Right hindlimb (tissue), 1 donor: ENCODE measurements around the gene SH3RF3.
"Not testable (repeated sequence)": the region's sequence is repeated elsewhere in the genome, so short reads cannot be mapped to it uniquely, and the experiment has no call there.

Experiments used
- DNase-seq: peaks from one replicate; pipeline ENCODE4 v3.0.0-alpha.2; 2018

Gene SH3RF3

GRCh38 chr2:109118321-109118720 is 10.7 kb upstream of the SH3RF3 start:
- no peak for DNase-seq

- DNase-seq, result no peak
These were observed 8.8 kb upstream of the SH3RF3 start for GRCh38 chr2:109120166-109120565.

DNA sequence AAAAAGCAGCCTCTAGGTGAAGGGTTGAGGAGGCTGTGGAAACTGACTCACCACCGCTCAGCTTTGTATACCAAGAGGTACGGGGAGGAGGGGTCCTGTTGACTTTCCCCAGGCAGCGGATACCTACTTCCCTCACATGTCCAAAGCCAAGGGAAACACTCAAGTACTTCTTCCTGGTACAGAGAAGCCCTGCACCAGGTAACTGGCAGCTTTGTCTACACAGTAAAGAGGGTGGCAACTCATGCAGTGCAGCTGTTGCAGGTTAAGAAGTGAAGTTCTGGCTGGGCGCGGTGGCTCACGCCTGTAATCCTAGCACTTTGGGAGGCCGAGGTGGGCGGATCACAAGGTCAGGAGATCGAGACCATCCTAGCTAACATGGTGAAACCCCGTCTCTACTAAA is 8.3 kb upstream of the SH3RF3 start:
- not testable (repeated sequence) for DNase-seq

GRCh38 chr2:109123586-109124201 is 5.3 kb upstream of the SH3RF3 start:
- no peak for DNase-seq

- no peak for DNase-seq
These were observed 3.9 kb upstream of the SH3RF3 start for GRCh38 chr2:109124982-109125592.

DNA sequence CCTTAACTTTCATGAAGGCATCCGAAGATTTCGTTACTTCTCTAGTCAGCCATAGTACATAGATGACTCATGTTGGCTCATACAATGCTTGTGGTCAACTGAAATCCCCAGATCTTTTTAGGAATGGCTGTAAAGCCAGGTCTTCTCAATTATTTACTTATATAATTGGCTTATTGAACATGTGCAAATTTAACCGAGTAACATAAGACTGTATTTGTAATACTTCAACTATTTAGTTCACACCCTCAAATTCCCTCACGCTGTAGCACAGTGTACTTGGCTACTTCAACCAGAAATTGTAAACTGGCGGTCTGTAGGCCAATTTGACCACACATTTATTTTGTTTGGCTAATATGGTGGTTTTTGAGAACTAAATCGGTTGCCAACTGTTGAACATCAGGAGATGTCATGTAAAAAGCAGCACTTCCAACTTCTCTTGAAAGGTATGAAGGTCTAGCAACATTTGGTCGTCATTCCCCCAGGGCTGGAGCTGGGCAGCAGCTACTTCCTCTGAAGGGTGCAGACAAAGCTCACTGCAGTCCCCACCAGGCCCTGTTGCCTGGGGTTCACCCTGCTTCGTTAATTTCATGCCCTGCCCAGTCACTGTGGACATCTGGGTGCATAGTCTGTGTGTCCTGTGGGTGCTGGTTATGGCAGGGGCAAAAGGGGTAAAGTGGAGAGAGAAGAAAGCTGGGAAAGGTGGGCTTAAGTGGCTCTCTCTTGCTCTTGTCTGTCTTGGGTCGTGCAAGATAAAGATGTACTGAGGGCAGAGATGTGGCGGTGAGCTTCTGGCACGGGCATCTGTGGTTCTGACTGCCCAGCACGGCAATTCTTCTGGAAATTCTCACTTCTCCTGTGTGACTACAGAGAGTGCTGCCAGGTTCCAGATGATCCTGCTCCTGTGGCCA is 3.2 kb upstream of the SH3RF3 start:
- no peak for DNase-seq

DNA sequence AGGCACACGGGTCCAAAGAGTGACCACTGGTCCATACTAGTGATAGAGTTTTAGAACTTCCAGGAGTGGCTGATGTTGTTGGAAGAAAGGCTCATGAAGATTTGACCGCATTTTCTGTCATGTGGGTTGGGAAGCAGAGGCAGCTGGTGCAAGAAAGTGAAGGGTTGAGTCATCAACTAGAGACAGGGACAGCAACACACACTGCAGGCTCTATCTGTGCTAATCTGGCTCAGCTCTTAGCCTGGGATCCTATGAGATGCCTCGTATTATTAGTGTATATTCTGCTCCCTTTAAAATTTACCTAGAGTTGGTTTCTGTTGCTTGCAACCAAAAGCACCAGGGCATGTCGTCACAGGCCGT is 2.5 kb upstream of the SH3RF3 start:
- no peak for DNase-seq

DNA sequence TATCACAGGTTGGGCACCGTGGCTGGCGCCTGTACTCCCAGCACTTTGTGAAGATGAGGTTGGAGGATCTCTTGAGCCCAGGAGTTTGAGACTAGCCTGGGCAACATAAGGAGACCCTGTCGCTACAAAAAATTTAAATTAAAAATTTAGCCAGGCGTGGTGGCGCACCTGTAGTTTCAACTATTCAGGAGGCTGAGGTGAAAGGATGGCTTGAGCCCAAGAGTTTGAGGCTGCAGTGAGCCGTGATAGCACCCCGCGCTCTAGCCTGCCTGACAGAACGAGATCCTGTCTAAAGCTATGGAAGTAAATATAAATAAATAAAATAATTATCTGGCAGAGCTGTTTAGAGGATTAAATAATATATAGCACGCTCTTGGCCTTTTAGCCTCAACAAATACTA is 1.4 kb upstream of the SH3RF3 start:
- DNase-seq, result no peak

GRCh38 chr2:109128048-109128615 is 873 bp upstream of the SH3RF3 start:
- peak; percentile 92 for DNase-seq

DNA sequence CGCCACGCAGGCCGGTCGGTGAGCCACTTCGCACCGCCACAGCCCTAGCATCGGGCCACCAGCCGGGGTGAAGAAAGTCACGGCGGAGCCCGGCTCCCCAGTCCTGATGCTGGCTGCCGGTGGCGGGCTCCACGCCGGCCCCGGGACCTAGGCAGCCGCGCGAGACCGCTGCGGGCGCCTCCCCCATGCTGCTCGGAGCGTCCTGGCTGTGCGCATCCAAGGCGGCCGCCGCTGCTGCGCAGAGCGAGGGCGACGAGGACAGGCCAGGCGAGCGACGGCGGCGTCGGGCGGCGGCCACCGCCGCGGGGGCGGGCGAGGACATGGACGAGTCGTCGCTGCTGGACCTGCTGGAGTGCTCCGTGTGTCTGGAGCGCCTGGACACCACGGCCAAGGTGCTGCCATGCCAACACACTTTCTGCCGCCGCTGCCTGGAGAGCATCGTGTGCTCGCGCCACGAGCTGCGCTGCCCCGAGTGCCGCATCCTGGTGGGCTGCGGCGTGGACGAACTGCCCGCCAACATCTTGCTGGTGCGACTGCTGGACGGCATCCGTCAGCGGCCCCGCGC is 433 bp downstream of the SH3RF3 start:
- DNase-seq, result peak; percentile 61

DNA sequence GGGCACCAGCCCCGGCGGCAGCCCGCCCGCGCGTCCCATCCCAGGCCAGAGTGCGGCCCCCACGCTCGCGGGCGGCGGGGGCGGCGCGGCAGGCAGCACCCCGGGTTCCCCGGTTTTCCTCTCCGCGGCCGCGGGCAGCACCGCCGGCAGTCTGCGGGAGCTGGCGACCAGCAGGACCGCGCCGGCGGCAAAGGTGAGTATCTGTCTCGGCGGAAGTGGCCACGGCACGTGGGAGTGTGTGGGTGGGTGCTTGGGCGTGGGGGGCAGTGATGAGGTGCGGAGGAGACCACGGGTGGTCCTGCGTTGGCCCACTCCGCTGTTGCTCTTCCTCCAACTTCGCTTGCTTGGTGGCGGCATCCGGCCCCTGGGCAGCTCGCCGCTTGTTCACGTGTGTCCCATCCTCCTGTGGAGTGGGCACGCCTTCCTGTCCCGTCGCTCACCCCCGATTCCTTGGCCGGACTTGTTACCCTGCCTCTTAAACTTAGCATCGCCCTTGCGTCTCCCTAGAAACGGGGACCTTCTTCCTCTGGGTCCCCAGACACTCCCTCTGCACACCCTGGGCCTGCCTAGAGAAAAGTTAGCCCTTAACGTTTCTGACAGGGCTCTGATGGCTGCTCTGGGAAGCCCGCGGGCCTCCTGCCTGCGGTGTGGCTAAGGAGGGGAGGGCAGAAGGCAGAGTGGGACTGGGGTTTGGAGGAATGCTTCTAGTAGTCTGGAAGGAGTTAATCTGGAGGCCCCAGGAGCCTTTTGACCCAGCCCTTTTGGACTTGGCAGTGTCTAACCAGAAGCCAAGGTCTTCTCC is 1.1 kb downstream of the SH3RF3 start:
- DNase-seq, result peak; percentile 43

DNA sequence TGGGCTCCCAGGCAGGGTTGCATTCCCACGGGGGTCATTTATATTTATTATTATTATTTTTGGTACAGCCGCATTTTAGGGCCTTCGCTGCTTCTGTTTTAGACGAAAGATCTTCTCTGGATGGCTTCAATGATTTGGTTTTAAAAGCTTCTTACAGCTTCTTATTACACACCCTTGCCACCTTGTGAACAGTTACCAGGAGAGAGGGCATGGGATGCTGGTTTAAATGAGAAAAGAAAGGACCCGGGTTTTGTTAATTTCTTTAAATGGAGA is 1.7 kb downstream of the SH3RF3 start:
- no peak for DNase-seq

DNA sequence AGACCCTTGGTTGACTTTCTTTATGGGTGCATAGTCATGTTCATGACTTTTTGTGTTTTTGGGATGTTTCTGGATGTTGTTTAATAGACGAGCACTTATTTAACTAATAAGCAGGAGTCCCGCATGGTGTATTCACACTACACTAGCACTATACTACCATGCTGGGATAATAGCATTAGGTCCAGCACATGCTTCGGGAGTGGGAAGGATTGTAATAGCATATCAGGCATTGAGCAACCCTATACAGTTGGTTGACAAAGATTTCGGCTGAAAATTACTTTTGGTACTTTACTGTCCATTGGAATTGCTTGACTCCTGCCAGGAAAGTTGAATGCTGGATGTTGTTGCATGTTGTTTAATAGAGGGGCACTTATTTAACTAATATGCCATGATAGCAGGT is 2.8 kb downstream of the SH3RF3 start:
- DNase-seq, result no peak

DNA sequence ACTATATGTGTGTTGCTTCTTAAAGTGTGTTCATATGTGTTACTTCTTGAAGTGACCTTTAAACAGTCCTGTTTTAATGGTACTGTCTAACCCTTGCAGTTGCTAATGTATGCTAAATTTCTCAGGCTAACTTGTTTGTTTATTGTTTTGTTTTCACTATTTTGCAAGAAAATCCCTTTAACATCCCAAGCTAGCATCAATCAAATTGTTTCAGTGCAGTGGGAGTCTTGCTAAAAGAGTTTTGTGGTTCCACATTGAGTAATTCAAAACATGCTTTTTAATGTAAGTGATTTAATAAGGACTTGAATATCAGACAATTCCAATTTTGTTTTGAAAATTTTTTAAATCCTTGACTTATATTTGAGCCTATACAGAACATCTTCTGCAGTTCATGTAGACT is 3.6 kb downstream of the SH3RF3 start:
- no peak for DNase-seq

- no peak for DNase-seq
These were observed 4.7 kb downstream of the SH3RF3 start for GRCh38 chr2:109133746-109134145.

GRCh38 chr2:109134741-109135358 is 5.8 kb downstream of the SH3RF3 start:
- no peak for DNase-seq

GRCh38 chr2:109135359-109136197 is 6.6 kb downstream of the SH3RF3 start:
- DNase-seq, result peak; percentile 68

DNA sequence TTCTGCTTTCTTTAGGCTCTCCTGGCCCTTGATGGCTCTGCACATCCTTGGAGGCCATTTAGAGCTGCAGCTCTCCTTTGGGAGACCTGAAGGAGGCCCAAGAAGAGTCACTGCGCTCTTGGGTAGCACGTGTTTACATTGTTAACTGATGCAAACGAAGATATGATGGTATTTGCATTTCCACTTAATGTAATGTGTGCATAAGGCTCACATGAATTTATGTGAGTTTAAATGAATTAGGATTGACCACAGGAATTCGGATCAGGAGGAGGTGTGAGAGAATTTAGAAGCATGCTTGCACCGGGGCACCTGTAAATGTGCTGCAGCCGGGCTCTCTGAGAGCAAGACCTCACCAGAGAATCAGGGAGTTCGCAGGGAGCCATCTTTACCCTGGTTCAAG is 7.5 kb downstream of the SH3RF3 start:
- DNase-seq, result no peak

- no peak for DNase-seq
These were observed 8.6 kb downstream of the SH3RF3 start for GRCh38 chr2:109137616-109138015.

DNA sequence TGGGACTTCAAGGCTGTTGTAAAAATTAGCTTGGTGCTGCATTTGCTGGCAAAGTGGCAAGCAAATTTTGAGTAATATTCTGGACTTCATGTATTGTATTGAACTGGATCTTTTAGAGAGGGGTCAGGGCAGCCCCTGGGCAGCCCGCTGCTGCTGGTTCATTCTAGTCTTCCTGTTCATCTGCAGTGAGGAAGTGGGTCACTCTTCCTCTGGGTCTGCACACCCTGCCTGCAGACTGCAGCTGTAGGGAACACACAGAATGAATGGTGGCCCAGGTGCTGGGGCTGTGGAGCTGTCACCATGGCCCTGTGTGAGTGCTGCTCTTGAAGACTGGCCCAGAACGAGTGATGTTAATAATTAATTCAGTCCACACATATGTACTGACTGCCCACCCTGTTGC is 9.4 kb downstream of the SH3RF3 start:
- no peak for DNase-seq

GRCh38 chr2:109139002-109139401 is 10.0 kb downstream of the SH3RF3 start:
- DNase-seq, result no peak
